Activated T-cell treated with anti-CD3 and anti-CD28 coated beads, Interleukin-2, amount 50 U/mL, for 4 hours (primary cell): ENCODE results near the gene EGFR. TPM values are rescaled to one million over a fixed set of nuclear protein-coding genes. Genes with fewer than 3 reads are reported as not detected.

Experiments used
- ATAC-seq, 2 donors: fragments of 200-7000 bp; cut with Tn5 transposase; one replicate each; pipeline ENCODE4 v1.10.0; 2021
- DNase-seq: peaks from one replicate; pipeline ENCODE4 v3.0.0-alpha.2; 2020
- H3K27me3 Mint-ChIP-seq: one replicate; pipeline ENCODE4 v1.8.0; 2021; ENCODE audit warnings: low read depth, mixed read lengths
- H3K36me3 Mint-ChIP-seq: one replicate; pipeline ENCODE4 v1.8.0; 2022; ENCODE audit warnings: mixed read lengths; ENCODE audit not compliant: insufficient read depth
- H3K4me1 Mint-ChIP-seq: one replicate; pipeline ENCODE4 v1.8.0; 2021; ENCODE audit warnings: low read depth, mixed read lengths
- H3K4me3 Mint-ChIP-seq: one replicate; pipeline ENCODE4 v1.8.0; 2021; ENCODE audit warnings: mild to moderate bottlenecking, moderate library complexity, mixed read lengths
- H3K9me3 Mint-ChIP-seq: one replicate; pipeline ENCODE4 v1.8.0; 2021; ENCODE audit warnings: mixed read lengths
- total RNA-seq, 3 donors: library from RNA; stranded (reverse); gene quantifications; one replicate each; pipeline ENCODE4 v1.2.1, GENCODE V29; 2021

EGFR gene
- total RNA-seq, 3 donors from 2014 or later = 0.11 to 0.30 (median 0.26) TPM

GRCh38 chr7:55070271-55070743 is 51.5 kb downstream of the EGFR start:
- Mint-ChIP-seq H3K4me3 (no peak overlapping the region), H3K4me1 (peaks cover 11% of the 10 kb centered on the region), H3K36me3 (no peaks in the 10 kb centered on the region), H3K27me3 (peaks cover 6% of the 10 kb centered on the region), H3K9me3 (no peaks in the 10 kb centered on the region)
- DNase-seq (no peak), ATAC-seq (no peak)

- Mint-ChIP-seq H3K9me3 (no peaks in the 10 kb centered on the region), H3K4me1 (peaks cover 11% of the 10 kb centered on the region), H3K27me3 (peaks cover 6% of the 10 kb centered on the region), H3K36me3 (no peaks in the 10 kb centered on the region), H3K4me3 (no peak overlapping the region)
- ATAC-seq = no peak
- no peak for DNase-seq
Observed at GRCh38 chr7:55070854-55071253, 52.0 kb downstream of the EGFR start.

- Mint-ChIP-seq H3K4me1 (peaks cover 11% of the 10 kb centered on the region), H3K27me3 (peaks cover 4% of the 10 kb centered on the region), H3K9me3 (no peaks in the 10 kb centered on the region), H3K4me3 (no peak overlapping the region), H3K36me3 (no peaks in the 10 kb centered on the region)
- ATAC-seq (no peak), DNase-seq (no peak)
Observed at GRCh38 chr7:55071411-55072175, 52.8 kb downstream of the EGFR start.

GRCh38 chr7:55072251-55072650 is 53.4 kb downstream of the EGFR start:
- H3K27me3 Mint-ChIP-seq = no peaks in the 10 kb centered on the region
- no peaks in the 10 kb centered on the region for H3K9me3 Mint-ChIP-seq
- no peak for DNase-seq
- H3K36me3 Mint-ChIP-seq = no peaks in the 10 kb centered on the region
- no peak for ATAC-seq
- H3K4me3 Mint-ChIP-seq = no peak overlapping the region
- peaks cover 11% of the 10 kb centered on the region for H3K4me1 Mint-ChIP-seq

DNA sequence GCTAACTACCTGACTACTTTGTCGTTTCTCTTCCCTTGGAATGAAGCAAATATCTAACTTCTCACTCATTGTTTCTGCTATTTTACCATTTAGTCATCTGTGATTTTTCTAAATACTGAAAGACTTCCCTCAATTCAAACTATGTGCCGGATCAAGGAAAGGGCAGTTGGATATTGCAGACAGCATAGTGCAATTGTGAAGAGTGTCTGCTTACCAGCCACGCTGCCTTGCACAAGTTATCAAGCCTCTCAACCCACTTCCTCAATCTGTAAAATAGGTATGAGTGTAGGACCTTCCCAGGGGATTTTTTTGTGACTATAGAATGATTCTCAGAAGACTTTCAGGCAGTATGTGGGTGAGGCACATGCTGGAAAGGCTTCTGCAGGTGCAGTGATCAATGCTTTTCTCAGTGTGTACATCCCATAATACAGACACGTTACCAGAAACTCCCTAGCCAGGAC is 54.3 kb downstream of the EGFR start:
- DNase-seq = no peak
- no peaks in the 10 kb centered on the region for H3K27me3 Mint-ChIP-seq

DNA sequence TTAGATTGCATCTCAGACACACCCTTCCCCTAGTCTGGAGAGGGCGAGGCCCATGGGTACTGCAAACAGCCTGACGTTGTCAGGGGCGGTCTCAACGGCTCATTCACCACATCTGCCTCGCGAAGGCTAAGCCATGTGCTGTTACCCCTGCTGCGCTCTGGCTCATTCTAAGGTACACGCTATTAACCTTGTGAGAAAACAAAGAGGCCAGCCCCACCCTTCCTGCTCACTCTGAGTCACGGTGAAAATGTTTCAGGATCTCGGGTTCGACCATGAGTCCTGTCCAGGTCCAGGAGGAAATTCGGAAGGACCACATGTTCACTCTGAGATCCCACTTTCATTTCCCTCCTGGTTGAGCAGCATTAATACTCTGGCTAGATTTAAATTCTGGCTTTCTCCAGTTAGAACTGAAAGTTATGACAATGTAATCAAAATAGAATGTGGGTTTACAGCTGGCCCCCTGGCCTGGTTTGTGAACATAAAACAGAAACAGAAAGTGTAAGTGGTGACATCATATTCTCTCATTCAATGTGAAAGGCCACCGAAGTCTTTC is 55.2 kb downstream of the EGFR start:
- Mint-ChIP-seq H3K36me3 (no peaks in the 10 kb centered on the region), H3K4me3 (peak overlapping the region; percentile 12), H3K9me3 (no peaks in the 10 kb centered on the region), H3K4me1 (peaks cover 11% of the 10 kb centered on the region), H3K27me3 (no peaks in the 10 kb centered on the region)
- DNase-seq (no peak), ATAC-seq (peak; percentile 68 to 84)

More for the DNA sequence above, 54.3 kb downstream of the EGFR start:
- Mint-ChIP-seq H3K9me3 (no peaks in the 10 kb centered on the region), H3K4me1 (peaks cover 11% of the 10 kb centered on the region), H3K4me3 (no peak overlapping the region), H3K36me3 (no peaks in the 10 kb centered on the region)
- peak; percentile 14 to 25 for ATAC-seq

GRCh38 chr7:55075464-55076021 is 56.7 kb downstream of the EGFR start:
- H3K4me1 Mint-ChIP-seq = peaks cover 11% of the 10 kb centered on the region
- no peak overlapping the region for H3K4me3 Mint-ChIP-seq
- no peaks in the 10 kb centered on the region for H3K36me3 Mint-ChIP-seq
- no peaks in the 10 kb centered on the region for H3K9me3 Mint-ChIP-seq
- H3K27me3 Mint-ChIP-seq = no peaks in the 10 kb centered on the region
- ATAC-seq (no peak), DNase-seq (no peak)

DNA sequence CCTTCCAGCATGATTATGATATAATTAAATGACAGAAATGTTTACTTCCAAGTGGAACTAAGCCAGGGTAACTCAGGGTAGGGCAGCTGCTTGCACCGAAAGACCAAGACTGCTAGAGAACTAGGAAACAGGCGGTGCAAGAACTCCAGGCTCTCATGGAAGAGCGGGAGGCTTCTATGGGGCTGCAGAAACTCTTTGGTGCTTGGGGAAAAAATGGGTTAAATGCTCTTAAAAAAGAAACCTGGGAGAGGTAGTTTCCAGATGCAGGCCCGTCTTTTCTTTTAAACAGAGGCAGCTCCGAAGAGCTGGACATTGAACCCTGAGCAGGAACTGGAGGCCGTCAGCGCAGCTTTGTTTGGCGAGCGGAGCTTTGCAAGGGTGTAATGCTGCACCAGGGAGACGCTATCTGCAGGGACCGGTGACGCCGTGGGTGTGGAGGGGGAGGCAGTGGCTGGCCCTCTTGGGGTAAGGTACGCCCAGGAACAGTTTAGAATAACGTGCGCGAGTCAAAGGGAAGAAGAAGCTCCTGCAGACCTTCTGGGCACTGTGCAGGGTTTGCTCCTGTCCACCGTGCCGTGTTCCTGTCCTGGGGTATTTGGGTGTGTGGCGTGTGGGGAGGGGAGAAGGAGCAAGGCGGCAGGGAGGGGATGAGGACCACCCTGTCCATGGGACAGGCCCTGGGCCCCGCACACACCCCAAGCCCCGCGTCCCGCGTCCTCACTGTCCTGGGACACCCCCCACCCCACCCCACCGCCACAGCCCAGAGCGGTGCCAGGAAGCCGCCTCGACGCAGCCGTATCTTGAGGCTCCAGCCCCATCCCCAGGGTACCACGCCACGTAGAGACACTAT is 59.0 kb downstream of the EGFR start:
- no peaks in the 10 kb centered on the region for H3K27me3 Mint-ChIP-seq
- DNase-seq (no peak), ATAC-seq (no peak)
- H3K9me3 Mint-ChIP-seq = no peaks in the 10 kb centered on the region
- H3K4me3 Mint-ChIP-seq = no peak overlapping the region
- peaks cover 11% of the 10 kb centered on the region for H3K4me1 Mint-ChIP-seq
- no peaks in the 10 kb centered on the region for H3K36me3 Mint-ChIP-seq

DNA sequence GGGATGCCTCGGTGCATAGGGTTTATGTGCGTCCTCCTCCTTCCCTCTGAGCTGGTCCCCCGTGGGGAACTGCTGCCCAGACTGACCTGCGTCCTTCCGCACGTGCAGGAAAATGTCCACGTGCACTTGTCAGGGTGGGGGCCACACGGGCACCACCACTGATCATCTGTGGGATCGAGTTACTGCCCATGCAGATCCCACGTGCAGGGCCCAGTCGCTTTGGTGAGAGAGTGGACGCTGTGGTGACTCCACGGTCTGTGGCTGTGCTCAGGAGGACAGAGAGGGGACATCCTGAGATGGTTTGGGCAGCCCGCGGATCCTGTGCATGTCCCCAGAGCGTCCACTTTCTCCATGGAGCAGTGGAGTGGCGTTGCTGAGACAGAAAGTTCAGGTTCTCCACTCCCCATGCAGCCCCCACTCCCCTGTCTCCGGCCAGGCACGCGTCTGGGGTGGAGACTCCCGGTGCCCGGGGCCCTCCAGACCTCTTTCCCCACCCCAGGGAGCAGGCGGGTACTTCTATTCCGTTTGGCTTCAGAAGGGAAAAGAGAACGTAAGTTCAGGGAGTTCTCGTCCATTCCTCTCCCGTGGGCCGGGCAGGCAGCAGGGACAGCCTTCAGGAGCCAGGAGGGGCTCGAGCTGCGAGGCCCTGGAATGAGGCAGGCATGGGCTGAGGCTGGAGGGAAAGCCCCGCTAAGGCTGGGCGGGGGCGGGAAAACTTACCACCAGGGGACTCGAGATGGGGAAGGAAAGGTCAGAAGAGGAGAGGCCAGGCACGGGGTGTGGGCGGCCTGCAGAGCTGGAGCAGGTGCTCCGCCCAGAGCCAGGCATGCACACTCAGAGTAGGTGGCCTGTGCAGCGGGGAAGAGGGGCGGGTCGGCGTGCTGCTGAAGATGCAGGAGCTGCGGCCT is 59.9 kb downstream of the EGFR start:
- DNase-seq (no peak), ATAC-seq (no peak)
- Mint-ChIP-seq H3K9me3 (no peaks in the 10 kb centered on the region), H3K27me3 (no peaks in the 10 kb centered on the region), H3K4me3 (no peak overlapping the region), H3K4me1 (peaks cover 7% of the 10 kb centered on the region), H3K36me3 (no peaks in the 10 kb centered on the region)

- Mint-ChIP-seq H3K4me3 (no peak overlapping the region), H3K27me3 (no peaks in the 10 kb centered on the region), H3K9me3 (no peaks in the 10 kb centered on the region), H3K36me3 (no peaks in the 10 kb centered on the region), H3K4me1 (no peaks in the 10 kb centered on the region)
- DNase-seq (no peak), ATAC-seq (no peak)
Observed at GRCh38 chr7:55080000-55080623, 61.3 kb downstream of the EGFR start.

GRCh38 chr7:55081068-55081467 is 62.3 kb downstream of the EGFR start:
- Mint-ChIP-seq H3K4me3 (no peak overlapping the region), H3K36me3 (no peaks in the 10 kb centered on the region), H3K4me1 (peaks cover 3% of the 10 kb centered on the region), H3K9me3 (no peaks in the 10 kb centered on the region), H3K27me3 (peaks cover 3% of the 10 kb centered on the region)
- ATAC-seq = no peak
- DNase-seq = no peak

- Mint-ChIP-seq H3K9me3 (no peaks in the 10 kb centered on the region), H3K4me1 (peaks cover 6% of the 10 kb centered on the region), H3K4me3 (no peak overlapping the region), H3K36me3 (no peaks in the 10 kb centered on the region), H3K27me3 (peaks cover 3% of the 10 kb centered on the region)
- ATAC-seq (no peak), DNase-seq (no peak)
Observed at GRCh38 chr7:55081472-55082227, 62.8 kb downstream of the EGFR start.

GRCh38 chr7:55082228-55082603 is 63.4 kb downstream of the EGFR start:
- Mint-ChIP-seq H3K27me3 (peaks cover 3% of the 10 kb centered on the region), H3K4me3 (no peak overlapping the region), H3K9me3 (no peaks in the 10 kb centered on the region), H3K4me1 (peaks cover 9% of the 10 kb centered on the region), H3K36me3 (no peaks in the 10 kb centered on the region)
- ATAC-seq (no peak), DNase-seq (no peak)
